Measurements from ENCODE around the gene PADI3. TPM values are rescaled to one million over a fixed set of nuclear protein-coding genes. Genes with fewer than 3 reads are reported as not detected.

PADI3 gene
- polyA plus RNA-seq, 1 donor (not counting 4 experiments of a cell fraction or from before 2014, with no cell fraction given), result 6.1 TPM

GRCh38 chr1:17213782-17214148, 35.1 kb upstream of the PADI3 start:
- H3K4me1 ChIP-seq (ENCODE audit: control insufficient read depth, extremely low read depth, insufficient read depth, low read length), result peaks cover 54% of the 10 kb centered on the region
- H3K9me1 ChIP-seq (ENCODE audit: control insufficient read depth, extremely low read depth, insufficient read depth, low read length), result no peaks in the 10 kb centered on the region
- no peaks in the 10 kb centered on the region for H3K79me2 ChIP-seq (ENCODE audit: control insufficient read depth, insufficient read depth, low read length)
- no peak overlapping the region for H3K9ac ChIP-seq (ENCODE audit: control insufficient read depth, extremely low read depth, insufficient read depth, low read length)
- dilution Hi-C loops (cut with MboI; ENCODE audit: extremely low pct_ligation_motif_present, low sequenced_read_pairs), result no loop called here
- H3K27me3 ChIP-seq (ENCODE audit: control insufficient read depth, extremely low read depth, insufficient read depth, low read length), result no peaks in the 10 kb centered on the region
- H3K27ac ChIP-seq (ENCODE audit: control insufficient read depth, insufficient read depth, low read length), result no peak overlapping the region
- no peak for FAIRE-seq
- no peak overlapping the region for H3K4me3 ChIP-seq (ENCODE audit: control insufficient read depth in 2 of 3, extremely low read depth in 1 of 3, insufficient read depth in 2 of 3, low read depth in 1 of 3, low read length in 3 of 3)
- no peak for TF ChIP-seq CTCF (optimal IDR thresholded peaks at IDR 0.05 in 1 of 3, IDR thresholded peaks at IDR 0.05 in 1 of 3, conservative IDR thresholded peaks at IDR 0.05 in 1 of 3; ENCODE audit: extremely low read depth in 1 of 3, insufficient read depth in 2 of 3, low read length in 3 of 3)
- no peaks in the 10 kb centered on the region for H3K9me3 ChIP-seq (ENCODE audit: control insufficient read depth, low read depth, low read length)
- no peak overlapping the region for H3K4me2 ChIP-seq (ENCODE audit: control insufficient read depth, extremely low read depth, insufficient read depth, low read depth, low read length)
- H2AFZ ChIP-seq (ENCODE audit: control insufficient read depth, low read length), result no peak overlapping the region
- H4K20me1 ChIP-seq (ENCODE audit: control insufficient read depth, extremely low read depth, insufficient read depth, low read length), result no peaks in the 10 kb centered on the region
- DNase-seq (ENCODE audit: low read depth, low spot score), result no peak
- H3K36me3 ChIP-seq (ENCODE audit: control insufficient read depth in 2 of 2, extremely low read depth in 1 of 2, insufficient read depth in 2 of 2, low read length in 2 of 2), result no peaks in the 10 kb centered on the region

- Histone ChIP-seq H3K4me1 (ENCODE audit: control insufficient read depth, extremely low read depth, insufficient read depth, low read length) (peaks cover 45% of the 10 kb centered on the region), H3K9ac (ENCODE audit: control insufficient read depth, extremely low read depth, insufficient read depth, low read length) (no peak overlapping the region), H3K79me2 (ENCODE audit: control insufficient read depth, insufficient read depth, low read length) (no peaks in the 10 kb centered on the region), H4K20me1 (ENCODE audit: control insufficient read depth, extremely low read depth, insufficient read depth, low read length) (no peaks in the 10 kb centered on the region), H3K27me3 (ENCODE audit: control insufficient read depth, extremely low read depth, insufficient read depth, low read length) (no peaks in the 10 kb centered on the region), H3K4me3 (ENCODE audit: control insufficient read depth in 2 of 3, extremely low read depth in 1 of 3, insufficient read depth in 2 of 3, low read depth in 1 of 3, low read length in 3 of 3) (peak overlapping the region in 2 of 3 experiments; percentile 1 to 27), H3K27ac (ENCODE audit: control insufficient read depth, insufficient read depth, low read length) (peak overlapping the region; percentile 5), H3K4me2 (ENCODE audit: control insufficient read depth, extremely low read depth, insufficient read depth, low read depth, low read length) (peak overlapping the region; percentile 55), H3K36me3 (ENCODE audit: control insufficient read depth in 2 of 2, extremely low read depth in 1 of 2, insufficient read depth in 2 of 2, low read length in 2 of 2) (no peaks in the 10 kb centered on the region), H3K9me1 (ENCODE audit: control insufficient read depth, extremely low read depth, insufficient read depth, low read length) (no peaks in the 10 kb centered on the region), H2AFZ (ENCODE audit: control insufficient read depth, low read length) (no peak overlapping the region), H3K9me3 (ENCODE audit: control insufficient read depth, low read depth, low read length) (no peaks in the 10 kb centered on the region)
- DNase-seq (ENCODE audit: low read depth, low spot score) (peak; percentile 89), FAIRE-seq (peak; percentile 95)
- TF ChIP-seq EZH2 (IDR thresholded peaks at IDR 0.05; ENCODE audit: low read length) (no peak), CTCF (optimal IDR thresholded peaks at IDR 0.05 in 1 of 3, IDR thresholded peaks at IDR 0.05 in 1 of 3, conservative IDR thresholded peaks at IDR 0.05 in 1 of 3; ENCODE audit: extremely low read depth in 1 of 3, insufficient read depth in 2 of 3, low read length in 3 of 3) (no peak)
- dilution Hi-C loops (cut with MboI; ENCODE audit: extremely low pct_ligation_motif_present, low sequenced_read_pairs), result no loop called here
These were observed 33.9 kb upstream of the PADI3 start for GRCh38 chr1:17214876-17215544.
